CD4-positive, alpha-beta T cell (primary cell): ENCODE measurements around the gene CDC14A. TPM values are rescaled to one million over a fixed set of nuclear protein-coding genes. Genes with fewer than 3 reads are reported as not detected.

Experiments used
- ATAC-seq: fragments of 200-7000 bp; cut with Tn5 transposase; one replicate; pipeline ENCODE4 v1.10.0; 2022; ENCODE audit warnings: mild to moderate bottlenecking; ENCODE audit not compliant: poor library complexity
- CTCF ChIA-PET: fragments of 350-600 bp; sonication (Branson Sonifier 250); formaldehyde crosslinking; loops from one replicate; lab custom pipeline; 2021; ENCODE audit warnings: antibody characterized with exemption, inconsistent platforms; lab: Charles Lee
- POLR2A ChIA-PET: fragments of 350-600 bp; sonication (Branson Sonifier 250); formaldehyde crosslinking; loops from one replicate; lab custom pipeline; 2021; ENCODE audit warnings: antibody characterized with exemption, inconsistent platforms; lab: Charles Lee
- DNase-seq, 14 experiments: peaks; one replicate each; pipeline ENCODE4 v3.0.0-alpha.2; 2013 to 2020; ENCODE audit warnings: mixed read lengths in 2 of 14
- H3K27ac ChIP-seq, 2 donors: one replicate each; pipeline versions ENCODE4 v1.5.1 to v1.7.0; 2013; ENCODE audit warnings: low read length in 2 of 2, low read depth in 1 of 2, mild to moderate bottlenecking in 1 of 2
- H3K27me3 ChIP-seq, 2 experiments: 1 replicate in 1 of 2; 2 replicates in 1 of 2; pipeline versions ENCODE4 v1.6.1 to v1.7.0; 2013; ENCODE audit warnings: low read length in 2 of 2, control low read depth in 1 of 2, mild to moderate bottlenecking in 1 of 2, moderate library complexity in 1 of 2; ENCODE audit not compliant: insufficient read depth in 2 of 2, control insufficient read depth in 1 of 2
- H3K36me3 ChIP-seq: one replicate; pipeline ENCODE4 v1.6.1; 2013; ENCODE audit warnings: low read length, control low read depth; ENCODE audit not compliant: insufficient read depth
- H3K4me1 ChIP-seq: one replicate; pipeline ENCODE4 v1.6.1; 2013; ENCODE audit warnings: low read length, control low read depth; ENCODE audit not compliant: insufficient read depth
- H3K4me3 ChIP-seq: one replicate; pipeline ENCODE4 v1.5.1; 2013; ENCODE audit warnings: mild to moderate bottlenecking, low read length, moderate library complexity
- H3K9me3 ChIP-seq, 2 experiments: 1 replicate in 1 of 2; 2 replicates in 1 of 2; pipeline versions ENCODE4 v1.6.1 to v1.7.0; 2013; ENCODE audit warnings: low read length in 2 of 2, mild to moderate bottlenecking in 2 of 2, control low read depth in 1 of 2, moderate library complexity in 1 of 2; ENCODE audit not compliant: control insufficient read depth in 1 of 2, insufficient read depth in 1 of 2
- H3K27ac Mint-ChIP-seq: one replicate; pipeline ENCODE4 v1.8.0; 2020; ENCODE audit warnings: mixed read lengths
- H3K27me3 Mint-ChIP-seq: one replicate; pipeline ENCODE4 v1.8.0; 2021; ENCODE audit warnings: mixed read lengths
- H3K36me3 Mint-ChIP-seq: one replicate; pipeline ENCODE4 v1.8.0; 2021; ENCODE audit warnings: low read depth, mixed read lengths
- H3K4me1 Mint-ChIP-seq: one replicate; pipeline ENCODE4 v1.8.0; 2021; ENCODE audit warnings: low read depth, mixed read lengths
- H3K4me3 Mint-ChIP-seq: one replicate; pipeline ENCODE4 v1.8.0; 2020; ENCODE audit warnings: mild to moderate bottlenecking, mixed read lengths
- H3K9me3 Mint-ChIP-seq: one replicate; pipeline ENCODE4 v1.8.0; 2020; ENCODE audit warnings: mixed read lengths
- intact Hi-C, 2 experiments: fragments of 100-400 bp; cut with DNase I in 1 of 2; cut with micrococcal nuclease in 1 of 2; formaldehyde crosslinking; loops; one replicate each; pipeline versions ENCODE4 v1.15.1 to v1.9.0; 2023 to 2025; cut with DNase I, micrococcal nuclease
- total RNA-seq, 174 experiments: library from RNA in 2 of 174; stranded (reverse) in 2 of 174; gene quantifications; one replicate each; pipeline ENCODE4 v1.2.3 and lab custom pipeline; 2021 to 2026
- TF ChIP-seq, protein P1 (sequence below): fragments of 200-600 bp; IDR thresholded peaks from one replicate; pipeline ENCODE4 v1.8.0; 2022; ENCODE audit warnings: antibody characterized with exemption, mild to moderate bottlenecking

Gene CDC14A
- total RNA-seq, 2 experiments from 2014 or later = 174 to 182 TPM

DNA sequence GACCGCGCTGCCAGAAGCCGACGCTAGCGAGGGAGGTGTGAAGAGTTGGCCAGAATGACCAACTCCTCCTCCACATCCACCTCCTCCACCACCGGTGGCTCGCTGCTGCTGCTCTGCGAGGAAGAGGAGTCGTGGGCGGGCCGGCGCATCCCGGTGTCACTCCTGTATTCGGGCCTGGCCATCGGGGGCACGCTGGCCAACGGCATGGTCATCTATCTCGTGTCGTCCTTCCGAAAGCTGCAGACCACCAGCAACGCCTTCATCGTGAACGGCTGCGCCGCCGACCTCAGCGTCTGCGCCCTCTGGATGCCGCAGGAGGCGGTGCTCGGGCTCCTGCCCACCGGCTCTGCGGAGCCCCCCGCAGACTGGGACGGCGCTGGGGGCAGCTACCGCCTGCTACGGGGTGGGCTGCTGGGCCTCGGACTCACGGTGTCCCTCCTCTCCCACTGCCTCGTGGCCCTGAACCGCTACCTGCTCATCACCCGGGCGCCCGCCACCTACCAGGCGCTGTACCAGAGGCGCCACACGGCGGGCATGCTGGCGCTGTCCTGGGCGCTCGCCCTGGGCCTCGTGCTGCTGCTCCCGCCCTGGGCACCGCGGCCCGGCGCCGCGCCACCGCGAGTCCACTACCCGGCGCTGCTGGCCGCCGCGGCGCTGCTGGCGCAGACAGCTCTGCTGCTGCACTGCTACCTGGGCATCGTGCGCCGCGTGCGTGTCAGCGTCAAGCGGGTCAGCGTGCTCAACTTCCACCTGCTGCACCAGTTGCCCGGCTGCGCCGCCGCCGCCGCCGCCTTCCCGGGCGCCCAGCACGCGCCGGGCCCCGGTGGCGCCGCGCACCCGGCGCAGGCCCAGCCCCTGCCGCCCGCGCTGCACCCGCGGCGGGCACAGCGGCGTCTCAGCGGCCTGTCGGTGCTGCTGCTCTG, 186.9 kb downstream of the CDC14A start:
- no peaks in the 10 kb centered on the region for H3K36me3 Mint-ChIP-seq

DNA sequence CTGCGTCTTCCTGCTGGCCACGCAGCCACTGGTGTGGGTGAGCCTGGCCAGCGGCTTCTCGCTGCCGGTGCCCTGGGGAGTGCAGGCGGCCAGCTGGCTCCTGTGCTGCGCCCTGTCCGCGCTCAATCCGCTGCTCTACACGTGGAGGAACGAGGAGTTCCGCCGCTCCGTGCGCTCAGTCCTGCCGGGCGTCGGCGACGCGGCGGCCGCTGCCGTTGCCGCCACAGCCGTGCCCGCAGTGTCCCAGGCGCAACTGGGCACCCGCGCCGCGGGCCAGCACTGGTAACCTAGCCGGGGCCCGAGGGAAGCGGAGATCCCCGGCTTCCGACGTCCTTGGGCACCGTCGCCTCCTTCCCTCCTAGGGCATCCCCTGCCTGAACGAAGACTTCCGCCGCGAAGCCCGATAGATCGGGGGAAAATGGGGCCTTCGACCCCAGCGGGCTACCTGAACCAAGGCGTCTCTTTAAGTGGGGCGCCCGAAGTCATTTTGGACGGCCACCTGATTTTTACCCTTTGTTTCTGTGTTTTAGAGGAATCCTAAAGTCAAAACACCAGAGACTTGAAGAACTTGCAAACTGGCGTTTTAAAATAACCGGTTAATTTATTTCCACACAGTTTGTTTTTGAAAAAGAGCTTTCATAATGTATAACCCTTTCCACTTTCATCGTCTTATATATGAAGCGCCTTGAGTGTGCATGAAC, 187.7 kb downstream of the CDC14A start:
- no peaks in the 10 kb centered on the region for H3K9me3 Mint-ChIP-seq
- Histone ChIP-seq H3K4me3 (peak overlapping the region; percentile 25), H3K4me1 (peaks cover 16% of the 10 kb centered on the region), H3K36me3 (no peaks in the 10 kb centered on the region), H3K27ac (no peak overlapping the region), H3K9me3 (peaks cover 0 to 3% of the 10 kb centered on the region in 2 experiments), H3K27me3 (peaks cover 19 to 44% of the 10 kb centered on the region in 2 experiments)
- intact Hi-C loops = no loop called here
- ATAC-seq = peak; percentile 32
- H3K27ac Mint-ChIP-seq = no peak overlapping the region
- TF ChIP-seq, protein P1, sequence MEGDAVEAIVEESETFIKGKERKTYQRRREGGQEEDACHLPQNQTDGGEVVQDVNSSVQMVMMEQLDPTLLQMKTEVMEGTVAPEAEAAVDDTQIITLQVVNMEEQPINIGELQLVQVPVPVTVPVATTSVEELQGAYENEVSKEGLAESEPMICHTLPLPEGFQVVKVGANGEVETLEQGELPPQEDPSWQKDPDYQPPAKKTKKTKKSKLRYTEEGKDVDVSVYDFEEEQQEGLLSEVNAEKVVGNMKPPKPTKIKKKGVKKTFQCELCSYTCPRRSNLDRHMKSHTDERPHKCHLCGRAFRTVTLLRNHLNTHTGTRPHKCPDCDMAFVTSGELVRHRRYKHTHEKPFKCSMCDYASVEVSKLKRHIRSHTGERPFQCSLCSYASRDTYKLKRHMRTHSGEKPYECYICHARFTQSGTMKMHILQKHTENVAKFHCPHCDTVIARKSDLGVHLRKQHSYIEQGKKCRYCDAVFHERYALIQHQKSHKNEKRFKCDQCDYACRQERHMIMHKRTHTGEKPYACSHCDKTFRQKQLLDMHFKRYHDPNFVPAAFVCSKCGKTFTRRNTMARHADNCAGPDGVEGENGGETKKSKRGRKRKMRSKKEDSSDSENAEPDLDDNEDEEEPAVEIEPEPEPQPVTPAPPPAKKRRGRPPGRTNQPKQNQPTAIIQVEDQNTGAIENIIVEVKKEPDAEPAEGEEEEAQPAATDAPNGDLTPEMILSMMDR = no peak
- H3K36me3 Mint-ChIP-seq = no peaks in the 10 kb centered on the region
- peaks cover 87% of the 10 kb centered on the region for H3K27me3 Mint-ChIP-seq
- no peaks in the 10 kb centered on the region for H3K4me1 Mint-ChIP-seq
- DNase-seq = peak in 2 of 14 experiments; percentile 46 to 52
- CTCF ChIA-PET = no interaction called here
- H3K4me3 Mint-ChIP-seq = peak overlapping the region; percentile 81
- POLR2A ChIA-PET = no interaction called here

More for the DNA sequence above, 186.9 kb downstream of the CDC14A start:
- peaks cover 19 to 44% of the 10 kb centered on the region in 2 experiments for H3K27me3 ChIP-seq
- H3K4me3 ChIP-seq = peak overlapping the region; percentile 51
- peak overlapping the region; percentile 68 for H3K4me3 Mint-ChIP-seq
- intact Hi-C loops = no loop called here
- peaks cover 16% of the 10 kb centered on the region for H3K4me1 ChIP-seq
- peaks cover 86% of the 10 kb centered on the region for H3K27me3 Mint-ChIP-seq
- POLR2A ChIA-PET = interaction anchor here (1.0 kb wide), 1 partner anchor 12 kb away, joined by 4 read pairs; no protein-coding TSS in a partner anchor
- DNase-seq = peak in 8 of 14 experiments; percentile 5 to 64 (median 22)
- H3K4me1 Mint-ChIP-seq = no peaks in the 10 kb centered on the region
- H3K9me3 ChIP-seq = peaks cover 0 to 3% of the 10 kb centered on the region in 2 experiments
- TF ChIP-seq, protein P1 = no peak
- H3K27ac Mint-ChIP-seq = no peak overlapping the region
- H3K36me3 ChIP-seq = no peaks in the 10 kb centered on the region
- peak; percentile 56 for ATAC-seq
- no peak overlapping the region for H3K27ac ChIP-seq
- H3K9me3 Mint-ChIP-seq = no peaks in the 10 kb centered on the region
- CTCF ChIA-PET = no interaction called here

DNA sequence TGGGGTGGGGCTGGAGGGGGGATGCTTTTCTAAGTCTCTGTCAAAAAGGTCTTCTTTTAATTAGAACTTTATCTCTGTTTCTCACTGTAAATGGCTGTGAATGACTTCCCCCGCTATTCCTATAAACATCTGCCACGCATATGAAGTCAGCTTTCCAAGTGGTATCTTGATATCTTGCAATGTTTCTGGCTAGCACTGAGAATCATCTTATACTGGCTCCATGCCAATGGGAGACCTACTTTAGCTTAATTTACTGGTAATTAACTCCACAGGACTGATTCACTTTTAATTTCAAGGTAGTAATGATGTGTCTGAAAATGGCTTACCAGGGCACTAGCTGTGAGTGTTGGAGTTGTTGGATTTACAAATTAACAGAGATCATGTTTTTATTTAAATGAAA, 190.0 kb downstream of the CDC14A start:
- intact Hi-C loops = no loop called here
- ChIA-PET CTCF (no interaction called here), POLR2A (interaction anchor here (0.7 to 1.1 kb wide), 2 partner anchors 29 to 725 kb away, joined by 3 read pairs; no protein-coding TSS in a partner anchor)
- Mint-ChIP-seq H3K9me3 (no peaks in the 10 kb centered on the region), H3K4me3 (no peak overlapping the region), H3K4me1 (no peaks in the 10 kb centered on the region), H3K27me3 (peaks cover 73% of the 10 kb centered on the region), H3K36me3 (no peaks in the 10 kb centered on the region), H3K27ac (no peak overlapping the region)
- H3K27me3 ChIP-seq = peaks cover 19 to 35% of the 10 kb centered on the region in 2 experiments
- TF ChIP-seq, protein P1 = no peak
- H3K36me3 ChIP-seq = no peaks in the 10 kb centered on the region
- H3K4me1 ChIP-seq = peaks cover 16% of the 10 kb centered on the region
- no peak for DNase-seq
- ATAC-seq = no peak
- no peak overlapping the region for H3K4me3 ChIP-seq
- peaks cover 0 to 3% of the 10 kb centered on the region in 2 experiments for H3K9me3 ChIP-seq
- H3K27ac ChIP-seq = no peak overlapping the region
